SK-N-SH (cell line): ENCODE measurements around the gene DUSP16. TPM values are rescaled to one million over a fixed set of nuclear protein-coding genes. Genes with fewer than 3 reads are reported as not detected.

Experiments
- CTCF ChIA-PET: fragments of 300-600, 350-600 bp; formaldehyde crosslinking; extraction: SDS; loops from one replicate; lab custom pipeline; 2021; lab: Yijun Ruan, JAX
- POLR2A ChIA-PET: fragments of 350-600 bp; sonication (Branson Sonifier 250); formaldehyde crosslinking; extraction: SDS; loops from one replicate; lab custom pipeline; 2020; ENCODE audit warnings: antibody characterized with exemption, inconsistent platforms; lab: Yijun Ruan, JAX
- DNase-seq: peaks from one replicate; pipeline ENCODE4 v3.0.0; 2012
- H2AFZ ChIP-seq: fragments of 200-600 bp; sonication (generic); 2 replicates; pipeline ENCODE4 v1.8.1; 2016; ENCODE audit warnings: antibody characterized with exemption, mild to moderate bottlenecking, low read depth
- H3F3A ChIP-seq: fragments of 200-600 bp; sonication (generic); replicated peaks from 2 replicates; pipeline ENCODE3; 2016; ENCODE audit warnings: antibody characterized with exemption, mild to moderate bottlenecking; ENCODE audit not compliant: insufficient read depth
- H3K27ac ChIP-seq, 2 experiments: fragments of 200-500 bp in 1 of 2; fragments of 200-600 bp in 1 of 2; sonication (Bioruptor generic) in 1 of 2; sonication (generic), shearing (Covaris generic) in 1 of 2; 2 replicates each; pipeline versions ENCODE4 v1.5.1 to v1.6.1; 2014 to 2016; ENCODE audit warnings: low read depth in 2 of 2, inconsistent platforms in 1 of 2, low read length in 1 of 2, mild to moderate bottlenecking in 1 of 2, mixed read lengths in 1 of 2
- H3K27me3 ChIP-seq: fragments of 200-600 bp; sonication (generic), shearing (Covaris generic); 2 replicates; pipeline ENCODE4 v1.6.1; 2016; ENCODE audit warnings: mixed run types; ENCODE audit not compliant: insufficient read depth
- H3K36me3 ChIP-seq, 2 experiments: fragments of 200-500 bp in 1 of 2; fragments of 200-600 bp in 1 of 2; sonication (Bioruptor generic) in 1 of 2; sonication (generic) in 1 of 2; replicated peaks in 1 of 2; 2 replicates each; pipeline versions ENCODE3 to v1.5.1; 2014 to 2016; ENCODE audit warnings: low read length in 1 of 2, mild to moderate bottlenecking in 1 of 2; ENCODE audit not compliant: insufficient read depth in 2 of 2, control insufficient read depth in 1 of 2
- H3K4me1 ChIP-seq, 2 experiments: fragments of 200-500 bp in 1 of 2; fragments of 200-600 bp in 1 of 2; sonication (Bioruptor generic) in 1 of 2; sonication (generic), shearing (Covaris generic) in 1 of 2; 2 replicates each; pipeline versions ENCODE4 v1.5.1 to v1.6.1; 2014 to 2016; ENCODE audit warnings: low read depth in 1 of 2, low read length in 1 of 2, mixed run types in 1 of 2; ENCODE audit not compliant: insufficient read depth in 2 of 2, control insufficient read depth in 1 of 2
- H3K4me2 ChIP-seq: fragments of 200-600 bp; sonication (generic), shearing (Covaris generic); 2 replicates; pipeline ENCODE4 v1.6.1; 2017; ENCODE audit warnings: mixed run types
- H3K4me3 ChIP-seq, 2 experiments: fragments of 200-500 bp in 1 of 2; fragments of 200-600 bp in 1 of 2; sonication (Bioruptor generic) in 1 of 2; sonication (generic), shearing (Covaris generic) in 1 of 2; 2 replicates each; pipeline versions ENCODE4 v1.5.1 to v1.8.1; 2014 to 2016; ENCODE audit warnings: low read depth in 2 of 2, inconsistent platforms in 1 of 2, low read length in 1 of 2, mild to moderate bottlenecking in 1 of 2, mixed read lengths in 1 of 2, moderate library complexity in 1 of 2
- H3K79me2 ChIP-seq: fragments of 200-600 bp; sonication (generic); 2 replicates; pipeline ENCODE4 v1.8.1; 2017; ENCODE audit warnings: mild to moderate bottlenecking; ENCODE audit not compliant: insufficient read depth
- H3K9ac ChIP-seq: fragments of 200-600 bp; sonication (generic); 2 replicates; pipeline ENCODE4 v1.6.1; 2017; ENCODE audit warnings: mixed run types
- H3K9me2 ChIP-seq: fragments of 200-600 bp; sonication (generic); 2 replicates; pipeline ENCODE4 v1.6.1; 2017; ENCODE audit warnings: mixed run types
- H3K9me3 ChIP-seq: fragments of 200-600 bp; sonication (generic); 2 replicates; pipeline ENCODE4 v1.6.1; 2017; ENCODE audit warnings: mixed run types, mild to moderate bottlenecking, moderate library complexity
- H4K20me1 ChIP-seq: fragments of 200-600 bp; sonication (generic); 2 replicates; pipeline ENCODE4 v1.6.1; 2017; ENCODE audit warnings: mild to moderate bottlenecking, mixed run types; ENCODE audit not compliant: insufficient read depth
- CHD2 ChIP-seq: fragments of 150-350 bp; IDR thresholded peaks from 2 replicates; pipeline ENCODE4 v1.6.1; 2018; ENCODE audit warnings: low read length; ENCODE audit not compliant: partially characterized antibody
- EZH2phosphoT487 ChIP-seq: fragments of 200-600 bp; sonication (generic); IDR thresholded peaks from 2 replicates; pipeline ENCODE4 v1.6.1; 2017; ENCODE audit warnings: low read depth, mixed run types, mild to moderate bottlenecking, antibody characterized with exemption, moderate library complexity, borderline replicate concordance
- FOXJ3 ChIP-seq: sonication (generic); formaldehyde crosslinking; IDR thresholded peaks from 2 replicates; pipeline ENCODE4 v1.5.1; 2020; ENCODE audit warnings: mild to moderate bottlenecking, missing genetic modification reagents
- GABPA ChIP-seq: IDR thresholded peaks from 2 replicates; pipeline ENCODE4 v1.4.0; 2012; ENCODE audit warnings: low read depth, mild to moderate bottlenecking
- MXI1 ChIP-seq: IDR thresholded peaks from 2 replicates; pipeline ENCODE4 v1.6.1; 2012; ENCODE audit warnings: mild to moderate bottlenecking, low read depth, low read length, improper control_type of control experiment
- NFIC ChIP-seq: IDR thresholded peaks from 2 replicates; pipeline ENCODE4 v1.4.0; 2012; ENCODE audit warnings: borderline replicate concordance
- NRF1 ChIP-seq: IDR thresholded peaks from 2 replicates; pipeline ENCODE4 v1.6.1; 2012; ENCODE audit warnings: low read depth, mild to moderate bottlenecking, low read length
- POLR2AphosphoS5 ChIP-seq: IDR thresholded peaks from 2 replicates; pipeline ENCODE4 v1.6.1; 2012; ENCODE audit warnings: low read depth, low read length
- RAD21 ChIP-seq: IDR thresholded peaks from 2 replicates; pipeline ENCODE4 v1.6.1; 2012; ENCODE audit warnings: mild to moderate bottlenecking, low read length
- SIN3A ChIP-seq: IDR thresholded peaks from 2 replicates; pipeline ENCODE4 v1.6.1; 2012; ENCODE audit warnings: low read depth, mild to moderate bottlenecking, low read length, moderate library complexity, borderline replicate concordance
- SMC3 ChIP-seq: IDR thresholded peaks from 2 replicates; pipeline ENCODE4 v1.6.1; 2012; ENCODE audit warnings: low read depth, low read length, improper control_type of control experiment
- TAF1 ChIP-seq: IDR thresholded peaks from 2 replicates; pipeline ENCODE4 v1.6.1; 2012; ENCODE audit warnings: low read depth, mild to moderate bottlenecking, low read length, moderate library complexity, borderline replicate concordance
- YY1 ChIP-seq: IDR thresholded peaks from 2 replicates; pipeline ENCODE4 v1.4.0; 2012; ENCODE audit warnings: low read depth, mild to moderate bottlenecking
- WGBS: methylation state at CpG from one replicate; pipeline ENCODE4 v1.1.6; 2017; ENCODE audit warnings: low lambda C conversion rate; 5-methylcytosine and 5-hydroxymethylcytosine counted together
- polyA plus RNA-seq, 3 experiments: library from polyadenylated mRNA; depleted of rRNA; stranded (reverse); fragments of >200 nt; gene quantifications; 2 replicates each; pipeline ENCODE4 v1.2.3, GENCODE V29; 2012
- TF ChIP-seq, protein P1 (sequence below): IDR thresholded peaks from 2 replicates; pipeline ENCODE4 v1.4.0; 2012; ENCODE audit warnings: low read depth, borderline replicate concordance

The DUSP16 gene
- polyA plus RNA-seq, 1 of the 3 experiments (the other 2 are of a cell fraction) = 7.1 TPM

DNA sequence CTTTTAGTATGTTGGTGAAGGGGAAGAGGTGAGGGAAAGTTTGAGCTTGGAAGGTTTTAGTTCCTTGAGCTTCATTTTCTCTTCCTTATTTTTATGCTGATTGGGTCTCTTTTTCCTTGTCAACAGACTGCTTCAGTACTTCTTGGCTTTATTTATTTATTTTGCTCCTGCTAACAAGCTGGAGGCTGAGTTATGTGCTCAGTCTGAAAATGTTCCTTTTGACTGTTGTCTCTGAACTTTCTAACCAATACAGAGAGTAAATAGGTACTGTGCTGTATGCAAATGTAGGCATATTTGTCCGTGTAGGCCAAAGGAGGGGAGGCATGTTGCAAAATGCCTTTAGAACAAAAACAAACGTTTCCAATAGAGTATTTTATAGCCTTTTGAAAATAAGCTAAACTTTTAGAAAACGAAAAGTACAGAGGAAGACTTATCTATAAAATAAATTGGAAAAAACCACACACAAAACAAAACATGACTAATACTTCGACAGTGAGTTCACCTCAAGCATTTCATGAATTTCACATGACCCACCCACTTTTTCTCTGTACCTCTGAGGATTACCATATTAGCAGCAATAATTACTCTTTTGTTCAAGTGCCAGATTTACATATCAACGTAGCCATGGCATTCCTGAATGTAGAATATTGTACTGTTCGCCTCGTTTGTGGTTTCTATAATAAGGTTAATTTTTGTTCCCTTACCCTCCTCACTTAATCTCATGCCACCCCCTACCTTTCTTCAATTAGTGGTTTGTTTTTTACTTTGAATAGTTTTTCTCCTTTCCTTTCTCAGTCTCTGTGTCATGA lies 44.3 kb upstream of the DUSP16 start:
- Histone ChIP-seq H3K9me2 (no peaks in the 10 kb centered on the region), H3K27me3 (no peaks in the 10 kb centered on the region), H3K9ac (no peak overlapping the region), H3K79me2 (no peaks in the 10 kb centered on the region), H3F3A (peaks cover 9% of the 10 kb centered on the region), H3K4me1 (peaks cover 0 to 2% of the 10 kb centered on the region in 2 experiments; a peak in 1 of 4 replicates), H3K4me2 (no peak overlapping the region), H2AFZ (peak overlapping the region; percentile 31; the same call in 1 of the 2 replicates), H3K4me3 (no peak overlapping the region), H4K20me1 (no peaks in the 10 kb centered on the region), H3K36me3 (no peaks in the 10 kb centered on the region), H3K9me3 (no peaks in the 10 kb centered on the region), H3K27ac (no peak overlapping the region)
- POLR2A ChIA-PET = no interaction called here
- 62% methylated on average over 7 of the region's 7 CpGs for WGBS
- DNase-seq = no peak
- CTCF ChIA-PET = interaction anchor here (0.6 kb wide), 1 partner anchor 28 kb away, joined by 4 read pairs; no protein-coding TSS in a partner anchor
- TF ChIP-seq MXI1 (no peak), SIN3A (no peak), EZH2phosphoT487 (no peak), NFIC (no peak), GABPA (no peak), FOXJ3 (CRISPR knock-in tag) (no peak)

DNA sequence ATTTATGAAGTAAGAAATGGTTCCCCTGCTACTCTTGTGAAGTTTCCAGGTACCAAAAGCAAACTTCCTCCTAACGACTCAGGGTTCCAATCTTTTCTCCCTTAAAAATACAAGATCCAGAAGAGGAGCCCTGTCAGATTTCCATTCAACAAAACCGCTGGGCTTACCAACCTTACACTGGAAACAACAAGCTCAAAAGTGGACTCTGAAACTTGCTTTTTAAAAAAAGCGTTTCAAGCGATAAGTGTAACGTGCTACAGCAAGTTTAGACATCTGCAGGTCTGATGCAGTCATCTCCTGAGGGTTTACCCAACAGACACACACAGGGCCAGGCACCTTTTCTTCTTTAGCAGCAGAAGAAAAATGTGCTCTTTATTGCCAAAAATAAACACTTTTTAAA lies 42.1 kb upstream of the DUSP16 start:
- H3K4me3 ChIP-seq = no peak overlapping the region
- H3K9me3 ChIP-seq = no peaks in the 10 kb centered on the region
- no peak overlapping the region for H3K27ac ChIP-seq
- WGBS = 91% methylated on average over 5 of the region's 5 CpGs
- ChIA-PET POLR2A (no interaction called here), CTCF (no interaction called here)
- no peaks in the 10 kb centered on the region for H3K4me1 ChIP-seq
- no peak overlapping the region for H3K9ac ChIP-seq
- no peaks in the 10 kb centered on the region for H3K9me2 ChIP-seq
- no peaks in the 10 kb centered on the region for H3K79me2 ChIP-seq
- H3F3A ChIP-seq = peaks cover 1% of the 10 kb centered on the region
- no peak overlapping the region for H2AFZ ChIP-seq
- H3K27me3 ChIP-seq = no peaks in the 10 kb centered on the region
- no peak overlapping the region for H3K4me2 ChIP-seq
- DNase-seq = no peak
- H4K20me1 ChIP-seq = no peaks in the 10 kb centered on the region
- H3K36me3 ChIP-seq = no peaks in the 10 kb centered on the region
- no peak for TF ChIP-seq TAF1
- TF ChIP-seq, all 33 proteins: peak for 0

DNA sequence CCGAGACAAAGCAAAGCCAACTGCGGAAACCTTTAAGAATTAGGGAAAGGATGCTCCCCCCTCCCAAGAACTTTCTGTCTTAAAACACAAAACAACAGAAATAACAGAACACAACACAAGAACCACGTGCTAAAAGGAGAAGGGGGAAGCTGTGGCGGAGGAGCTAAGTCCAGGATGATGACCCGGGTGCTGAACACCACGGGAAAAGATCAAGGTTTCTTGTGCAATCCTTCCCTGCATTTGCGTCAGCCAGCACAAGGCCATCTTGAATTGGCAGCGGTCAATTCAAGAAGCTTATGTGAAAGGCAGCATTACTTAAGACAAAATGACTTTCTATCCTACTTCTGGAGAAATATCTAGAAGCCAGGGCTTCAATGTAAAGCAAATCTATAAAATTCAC lies 38.0 kb upstream of the DUSP16 start:
- DNase-seq = no peak
- Histone ChIP-seq H3K9me3 (no peaks in the 10 kb centered on the region), H3K27ac (no peak overlapping the region), H4K20me1 (no peaks in the 10 kb centered on the region), H3K9me2 (no peaks in the 10 kb centered on the region), H3K9ac (no peak overlapping the region), H3K4me3 (no peak overlapping the region), H3F3A (peaks cover 3% of the 10 kb centered on the region), H2AFZ (no peak overlapping the region), H3K27me3 (no peaks in the 10 kb centered on the region), H3K36me3 (no peaks in the 10 kb centered on the region), H3K79me2 (no peaks in the 10 kb centered on the region), H3K4me2 (no peak overlapping the region), H3K4me1 (no peaks in the 10 kb centered on the region)
- ChIA-PET POLR2A (no interaction called here), CTCF (interaction anchor here (1.0 to 1.1 kb wide), 2 partner anchors 56 to 223 kb away, joined by 3 read pairs; no protein-coding TSS in a partner anchor)
- 83% methylated on average over 8 of the region's 8 CpGs for WGBS
- TF ChIP-seq GABPA = no peak
- no peak for TF ChIP-seq SMC3
- TF ChIP-seq MXI1 = no peak
- TF ChIP-seq, protein P1, sequence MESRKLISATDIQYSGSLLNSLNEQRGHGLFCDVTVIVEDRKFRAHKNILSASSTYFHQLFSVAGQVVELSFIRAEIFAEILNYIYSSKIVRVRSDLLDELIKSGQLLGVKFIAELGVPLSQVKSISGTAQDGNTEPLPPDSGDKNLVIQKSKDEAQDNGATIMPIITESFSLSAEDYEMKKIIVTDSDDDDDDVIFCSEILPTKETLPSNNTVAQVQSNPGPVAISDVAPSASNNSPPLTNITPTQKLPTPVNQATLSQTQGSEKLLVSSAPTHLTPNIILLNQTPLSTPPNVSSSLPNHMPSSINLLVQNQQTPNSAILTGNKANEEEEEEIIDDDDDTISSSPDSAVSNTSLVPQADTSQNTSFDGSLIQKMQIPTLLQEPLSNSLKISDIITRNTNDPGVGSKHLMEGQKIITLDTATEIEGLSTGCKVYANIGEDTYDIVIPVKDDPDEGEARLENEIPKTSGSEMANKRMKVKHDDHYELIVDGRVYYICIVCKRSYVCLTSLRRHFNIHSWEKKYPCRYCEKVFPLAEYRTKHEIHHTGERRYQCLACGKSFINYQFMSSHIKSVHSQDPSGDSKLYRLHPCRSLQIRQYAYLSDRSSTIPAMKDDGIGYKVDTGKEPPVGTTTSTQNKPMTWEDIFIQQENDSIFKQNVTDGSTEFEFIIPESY = no peak
- TF ChIP-seq RAD21 = no peak
- TF ChIP-seq YY1 = no peak
- TF ChIP-seq NRF1 = no peak
- TF ChIP-seq POLR2AphosphoS5 = no peak
- no peak for TF ChIP-seq CHD2
